HCT116 (cell line): ENCODE results near the gene CCDC85B. TPM values are rescaled to one million over a fixed set of nuclear protein-coding genes. Genes with fewer than 3 reads are reported as not detected.

Experiments
- ATAC-seq: fragments of 200-7000 bp; cut with Tn5 transposase; 2 replicates; pipeline ENCODE4 v1.9.1; 2020; ENCODE audit warnings: mild to moderate bottlenecking, moderate library complexity
- BruUV-seq: library from RNA; stranded (reverse); fragments of 400-500 nt; replicated peaks from 2 replicates; lab custom pipeline; 2021; lab: Mats Ljungman, UMichigan
- CTCF ChIA-PET: fragments of 300-600 bp; sonication (Branson Sonifier 250); formaldehyde crosslinking; loops from one replicate; lab custom pipeline; 2021; ENCODE audit warnings: antibody characterized with exemption; lab: Charles Lee
- POLR2A ChIA-PET: fragments of 300-600, 350-600 bp; sonication (Branson Sonifier 250); formaldehyde crosslinking; loops from one replicate; lab custom pipeline; 2021; ENCODE audit warnings: antibody characterized with exemption; lab: Charles Lee
- RAD21 ChIA-PET, 2 experiments: fragments of 300-600 bp; sonication (Branson Sonifier 250); formaldehyde crosslinking; loops; one replicate each; lab custom pipeline; 2023; ENCODE audit warnings: low total read pairs in 2 of 2; ENCODE audit not compliant: uncharacterized antibody in 2 of 2, unreplicated experiment in 2 of 2, low non-redundant PET in 1 of 2; lab: Charles Lee
- DNase-seq: peaks from one replicate; pipeline ENCODE4 v3.0.0-alpha.2; 2010; ENCODE audit warnings: low read depth, low spot score
- H2AFZ ChIP-seq: fragments of 200-600 bp; shearing (Covaris generic), sonication (generic); 2 replicates; pipeline ENCODE4 v1.6.1; 2017; ENCODE audit warnings: low read depth, mixed run types, mixed read lengths, antibody characterized with exemption, low read length; ENCODE audit not compliant: poor library complexity, severe bottlenecking
- H3K27ac ChIP-seq: 2 replicates; pipeline ENCODE4 v1.5.1; 2012; ENCODE audit warnings: low read depth, low read length
- H3K27me3 ChIP-seq: fragments of 200-600 bp; sonication (generic); 2 replicates; pipeline ENCODE4 v1.6.1; 2016; ENCODE audit warnings: mixed run types, low read length, mixed read lengths; ENCODE audit not compliant: insufficient read depth
- H3K36me3 ChIP-seq, 2 experiments: fragments of 200-500 bp in 1 of 2; fragments of 200-600 bp in 1 of 2; sonication (Bioruptor generic) in 1 of 2; sonication (generic) in 1 of 2; 2 replicates each; pipeline versions ENCODE4 v1.5.1 to v1.6.1; 2014 to 2016; ENCODE audit warnings: low read length in 2 of 2, inconsistent platforms in 1 of 2, mixed read lengths in 1 of 2, mixed run types in 1 of 2; ENCODE audit not compliant: insufficient read depth in 2 of 2, control insufficient read depth in 1 of 2
- H3K4me1 ChIP-seq, 2 experiments: fragments of 200-600 bp in 1 of 2; sonication (generic) in 1 of 2; 2 replicates each; pipeline versions ENCODE4 v1.5.1 to v1.6.1; 2012 to 2017; ENCODE audit warnings: low read length in 2 of 2, inconsistent platforms in 1 of 2, mild to moderate bottlenecking in 1 of 2, mixed read lengths in 1 of 2, mixed run types in 1 of 2, moderate library complexity in 1 of 2; ENCODE audit not compliant: insufficient read depth in 2 of 2, control insufficient read depth in 1 of 2
- H3K4me2 ChIP-seq: fragments of 200-600 bp; sonication (generic); 2 replicates; pipeline ENCODE4 v1.6.1; 2017; ENCODE audit warnings: mixed run types, low read length, mixed read lengths
- H3K4me3 ChIP-seq, 2 experiments: fragments of 200-600 bp in 1 of 2; sonication (generic) in 1 of 2; replicated peaks in 1 of 2; 2 replicates each; pipeline ENCODE4 v1.5.1; 2011 to 2016; ENCODE audit warnings: low read length in 2 of 2, control low read depth in 1 of 2, low read depth in 1 of 2, mild to moderate bottlenecking in 1 of 2, mixed read lengths in 1 of 2, mixed run types in 1 of 2
- H3K79me2 ChIP-seq: fragments of 200-600 bp; sonication (generic); 2 replicates; pipeline ENCODE4 v1.6.1; 2017; ENCODE audit warnings: mild to moderate bottlenecking, mixed run types, low read length, moderate library complexity, mixed read lengths; ENCODE audit not compliant: insufficient read depth
- H3K9ac ChIP-seq: fragments of 200-600 bp; sonication (generic); 2 replicates; pipeline ENCODE4 v1.6.1; 2016; ENCODE audit warnings: low read length, mixed read lengths
- H3K9me2 ChIP-seq: fragments of 200-600 bp; sonication (generic), shearing (Covaris generic); 2 replicates; pipeline ENCODE4 v1.6.1; 2017; ENCODE audit warnings: mixed run types, mild to moderate bottlenecking, moderate library complexity; ENCODE audit not compliant: insufficient read depth
- H3K9me3 ChIP-seq, 2 experiments: fragments of 200-500 bp in 1 of 2; fragments of 200-600 bp in 1 of 2; sonication (Bioruptor generic) in 1 of 2; sonication (generic) in 1 of 2; 2 replicates each; pipeline ENCODE4 v1.6.1; 2014 to 2017; ENCODE audit warnings: low read length in 2 of 2, mixed read lengths in 2 of 2, inconsistent platforms in 1 of 2, low read depth in 1 of 2, mild to moderate bottlenecking in 1 of 2, mixed run types in 1 of 2, moderate library complexity in 1 of 2; ENCODE audit not compliant: control insufficient read depth in 1 of 2, insufficient read depth in 1 of 2
- H4K20me1 ChIP-seq: fragments of 200-600 bp; sonication (generic), shearing (Covaris generic); 2 replicates; pipeline ENCODE4 v1.6.1; 2017; ENCODE audit warnings: mixed run types, mild to moderate bottlenecking, moderate library complexity; ENCODE audit not compliant: insufficient read depth
- CBX3 ChIP-seq: IDR thresholded peaks from 2 replicates; pipeline ENCODE4 v1.6.1; 2012; ENCODE audit warnings: low read depth
- CEBPB ChIP-seq: IDR thresholded peaks from 2 replicates; pipeline ENCODE4 v1.6.1; 2012; ENCODE audit warnings: low read depth
- CTCF ChIP-seq, 3 experiments: fragments of 200-600 bp in 1 of 3; sonication (generic) in 1 of 3; IDR thresholded peaks in 2 of 3; conservative IDR thresholded peaks in 1 of 3; 2 replicates each; pipeline ENCODE4 v1.5.1; 2012 to 2017; ENCODE audit warnings: low read depth in 2 of 3, low read length in 2 of 3, antibody characterized with exemption in 1 of 3, borderline replicate concordance in 1 of 3, control low read depth in 1 of 3, mild to moderate bottlenecking in 1 of 3, mixed read lengths in 1 of 3, mixed run types in 1 of 3, moderate library complexity in 1 of 3; ENCODE audit not compliant: insufficient read depth in 1 of 3
- ELF1 ChIP-seq: IDR thresholded peaks from 2 replicates; pipeline ENCODE4 v1.6.1; 2012; ENCODE audit warnings: low read depth, borderline replicate concordance
- FOSL1 ChIP-seq: IDR thresholded peaks from 2 replicates; pipeline ENCODE4 v1.6.1; 2012; ENCODE audit warnings: low read depth
- MAX ChIP-seq: IDR thresholded peaks from 2 replicates; pipeline ENCODE4 v1.6.1; 2012
- ZBTB33 ChIP-seq: IDR thresholded peaks from 2 replicates; pipeline ENCODE4 v1.6.1; 2011; ENCODE audit warnings: mild to moderate bottlenecking, low read length, moderate library complexity; ENCODE audit not compliant: insufficient replicate concordance; ENCODE audit errors: extremely low read depth
- intact Hi-C: fragments of 100-400 bp; cut with micrococcal nuclease; formaldehyde crosslinking; loops from 2 replicates; pipeline ENCODE4 v1.10.0; 2022
- total RNA-seq: library from RNA; stranded (reverse); gene quantifications from one replicate; pipeline ENCODE4 v1.2.1, GENCODE V29; 2021; ENCODE audit not compliant: unreplicated experiment

CCDC85B gene
- total RNA-seq, 1 experiment from 2014 or later: 84.3 TPM

GRCh38 chr11:65931773-65932557 lies 41.5 kb downstream of the CCDC85B start:
- RAD21 ChIA-PET: no interaction called here
- no peaks in the 10 kb centered on the region for H3K79me2 ChIP-seq
- peak overlapping the region; percentile 76 for H3K4me2 ChIP-seq
- no peaks in the 10 kb centered on the region for H4K20me1 ChIP-seq
- POLR2A ChIA-PET: interaction anchor here (1.2 to 2.9 kb wide), 2 partner anchors 16 to 42 kb away, joined by 3 to 7 read pairs; partner anchors contain the start of gene CCDC85B
- H3K9me3 ChIP-seq: no peaks in the 10 kb centered on the region
- H3K9me2 ChIP-seq: no peaks in the 10 kb centered on the region
- ATAC-seq (peak; percentile 45), DNase-seq (no peak)
- H2AFZ ChIP-seq: peak overlapping the region; percentile 70
- TF ChIP-seq FOSL1 (no peak), CEBPB (no peak), ZBTB33 (no peak)
- no peak overlapping the region for H3K9ac ChIP-seq
- H3K27me3 ChIP-seq: no peaks in the 10 kb centered on the region
- H3K4me1 ChIP-seq: peaks cover 6 to 16% of the 10 kb centered on the region in 2 experiments; a peak in 3 of 4 replicates
- intact Hi-C loops: no loop called here
- no TSS peak for BruUV-seq
- CTCF ChIA-PET: interaction anchor here (0.6 to 1.3 kb wide), 3 partner anchors 9 to 120 kb away, joined by 3 to 6 read pairs (median 3); partner anchors contain the start of gene SF3B2
- H3K36me3 ChIP-seq: no peaks in the 10 kb centered on the region
- no peak overlapping the region for H3K4me3 ChIP-seq
- H3K27ac ChIP-seq: no peak overlapping the region

GRCh38 chr11:65932558-65932919 lies 42.1 kb downstream of the CCDC85B start:
- DNase-seq (no peak), ATAC-seq (peak; percentile 92)
- intact Hi-C loops: no loop called here
- Histone ChIP-seq H3K9me2 (no peaks in the 10 kb centered on the region), H4K20me1 (no peaks in the 10 kb centered on the region), H2AFZ (peak overlapping the region; percentile 70), H3K4me1 (peaks cover 6 to 16% of the 10 kb centered on the region in 2 experiments; a peak in 3 of 4 replicates), H3K4me2 (peak overlapping the region; percentile 76), H3K9ac (peak overlapping the region; percentile 38; the same call in 1 of the 2 replicates), H3K4me3 (peak overlapping the region; percentile 8 to 41), H3K79me2 (no peaks in the 10 kb centered on the region), H3K27ac (no peak overlapping the region), H3K27me3 (no peaks in the 10 kb centered on the region), H3K36me3 (no peaks in the 10 kb centered on the region), H3K9me3 (no peaks in the 10 kb centered on the region)
- TF ChIP-seq CBX3 (0 out of 2 replicates have a peak, but pooled peaks have one; percentile 19), CTCF (IDR thresholded peaks at IDR 0.05 in 2 of 3, conservative IDR thresholded peaks at IDR 0.05 in 1 of 3; ENCODE audit: borderline replicate concordance in 1 of 3, insufficient read depth in 1 of 3, low read depth in 2 of 3, low read length in 2 of 3) (peak in 2 of 3 experiments; percentile 25 to 48; a peak in 4 of 6 replicates), ELF1 (no peak), MAX (no peak; the same call in 1 of the 2 replicates)
- CTCF ChIA-PET: interaction anchor here (1.0 to 1.3 kb wide), 2 partner anchors 48 to 120 kb away, joined by 3 to 6 read pairs; partner anchors contain the start of gene SF3B2
- POLR2A ChIA-PET: interaction anchor here (1.2 to 2.9 kb wide), 2 partner anchors 17 to 43 kb away, joined by 3 to 7 read pairs; partner anchors contain the start of gene CCDC85B
- no TSS peak for BruUV-seq
- RAD21 ChIA-PET: no interaction called here
